K562 (cell line): ENCODE results near the gene CAPRIN1. TPM values are rescaled to one million over a fixed set of nuclear protein-coding genes. Genes with fewer than 3 reads are reported as not detected.

Experiments
- BRCA1 ChIP-seq, 2 experiments: fragments of 450-650 bp in 1 of 2; sonication (generic) in 1 of 2; formaldehyde crosslinking in 1 of 2; IDR thresholded peaks; 2 replicates each; pipeline versions ENCODE4 v1.5.0 to v1.6.1; 2017 to 2020; ENCODE audit warnings: mild to moderate bottlenecking in 1 of 2, missing genetic modification reagents in 1 of 2
- ID3 ChIP-seq, 2 experiments: fragments of 250-450 bp in 1 of 2; fragments of 450-650 bp in 1 of 2; sonication (Bioruptor Pico) in 1 of 2; IDR thresholded peaks; 2 replicates each; pipeline versions ENCODE4 v1.6.1 to v1.8.0; 2016 to 2021; ENCODE audit warnings: mild to moderate bottlenecking in 2 of 2, moderate library complexity in 2 of 2, missing compliant biosample characterization in 1 of 2, missing genetic modification characterization in 1 of 2
- JUND ChIP-seq, 2 experiments: IDR thresholded peaks; 2 replicates in 1 of 2; 3 replicates in 1 of 2; pipeline ENCODE4 v1.6.1; 2011; ENCODE audit warnings: borderline replicate concordance in 2 of 2, low read depth in 2 of 2, low read length in 2 of 2, improper control_type of control experiment in 1 of 2, missing biosample characterization in 1 of 2, missing genetic modification characterization in 1 of 2, missing genetic modification reagents in 1 of 2
- NR4A1 ChIP-seq, 2 experiments: fragments of 250-450 bp in 1 of 2; fragments of 450-650 bp in 1 of 2; sonication (Bioruptor Pico) in 1 of 2; IDR thresholded peaks; 2 replicates each; pipeline versions ENCODE4 v1.4.0 to v1.6.1; 2016 to 2020; ENCODE audit warnings: mild to moderate bottlenecking in 2 of 2, missing compliant biosample characterization in 1 of 2, missing genetic modification characterization in 1 of 2, moderate library complexity in 1 of 2
- SMC3 ChIP-seq: conservative IDR thresholded peaks from 2 replicates; pipeline ENCODE4 v1.6.1; 2011; ENCODE audit warnings: low read depth, low read length, improper control_type of control experiment; ENCODE audit not compliant: insufficient read depth
- polyA plus RNA-seq, 8 experiments: library from polyadenylated mRNA; depleted of rRNA in 4 of 8; stranded (reverse) in 5 of 8; unstranded in 3 of 8; fragments of >200 nt; fragmentation: Nextera tagmentation in 2 of 8; fragmentation: Illumina TruSeq in 1 of 8; extraction: Ambion mirVana in 2 of 8; extraction: Trizol in 1 of 8; gene quantifications; 2 replicates each; pipeline versions ENCODE4 v1.2.1 to v1.2.3, GENCODE V29; 2011 to 2014; ENCODE audit warnings: inconsistent platforms in 1 of 8, missing spikeins in 1 of 8
- total RNA-seq, 7 experiments: library from RNA; depleted of rRNA in 6 of 7; stranded (reverse); fragments of >200 nt in 6 of 7; fragmentation: Illumina TruSeq in 2 of 7; extraction: Trizol in 2 of 7; gene quantifications; 2 replicates each; pipeline versions ENCODE4 v1.2.1 to v1.2.3, GENCODE V29; 2011 to 2021; ENCODE audit warnings: low replicate concordance in 1 of 7
- TF ChIP-seq, protein P1 (sequence below): fragments of 250-450 bp; sonication (Bioruptor Pico); IDR thresholded peaks from 2 replicates; pipeline ENCODE4 v1.8.0; 2021; ENCODE audit warnings: moderate library complexity, mild to moderate bottlenecking, inconsistent platforms
- TF ChIP-seq, protein P2 (sequence below): fragments of 200-600 bp; sonication (generic); IDR thresholded peaks from one replicate; pipeline ENCODE4 v1.6.1; 2012; ENCODE audit warnings: mild to moderate bottlenecking, low read depth, low read length, inconsistent platforms

Gene CAPRIN1
- total and polyA plus RNA-seq, 9 of the 15 experiments (the other 6 are each of a cell fraction or from before 2014, with no cell fraction given) = 49.6 to 271 (median 244) TPM

- TF ChIP-seq SMC3 (no peak), ID3 (CRISPR knock-in tag; IDR thresholded peaks at IDR 0.05) (no peak), ID3 (tag; IDR thresholded peaks at IDR 0.05) (peak; percentile 78; the same call in 1 of the 2 replicates), BRCA1 (IDR thresholded peaks at IDR 0.05) (no peak), BRCA1 (CRISPR knock-in tag; IDR thresholded peaks at IDR 0.05) (0 out of 2 replicates have a peak, but pooled peaks have one; percentile 34), JUND (IDR thresholded peaks at IDR 0.05; ENCODE audit: borderline replicate concordance, low read depth, low read length) (peak; percentile 70), JUND (tag; IDR thresholded peaks at IDR 0.05; ENCODE audit: borderline replicate concordance, low read depth, low read length) (peak; percentile 74; the same call in 1 of the 3 replicates), NR4A1 (CRISPR knock-in tag; IDR thresholded peaks at IDR 0.05) (no peak), NR4A1 (tag; IDR thresholded peaks at IDR 0.05) (no peak)
- TF ChIP-seq, protein P1, sequence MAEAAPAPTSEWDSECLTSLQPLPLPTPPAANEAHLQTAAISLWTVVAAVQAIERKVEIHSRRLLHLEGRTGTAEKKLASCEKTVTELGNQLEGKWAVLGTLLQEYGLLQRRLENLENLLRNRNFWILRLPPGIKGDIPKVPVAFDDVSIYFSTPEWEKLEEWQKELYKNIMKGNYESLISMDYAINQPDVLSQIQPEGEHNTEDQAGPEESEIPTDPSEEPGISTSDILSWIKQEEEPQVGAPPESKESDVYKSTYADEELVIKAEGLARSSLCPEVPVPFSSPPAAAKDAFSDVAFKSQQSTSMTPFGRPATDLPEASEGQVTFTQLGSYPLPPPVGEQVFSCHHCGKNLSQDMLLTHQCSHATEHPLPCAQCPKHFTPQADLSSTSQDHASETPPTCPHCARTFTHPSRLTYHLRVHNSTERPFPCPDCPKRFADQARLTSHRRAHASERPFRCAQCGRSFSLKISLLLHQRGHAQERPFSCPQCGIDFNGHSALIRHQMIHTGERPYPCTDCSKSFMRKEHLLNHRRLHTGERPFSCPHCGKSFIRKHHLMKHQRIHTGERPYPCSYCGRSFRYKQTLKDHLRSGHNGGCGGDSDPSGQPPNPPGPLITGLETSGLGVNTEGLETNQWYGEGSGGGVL = no peak
- TF ChIP-seq, protein P2, sequence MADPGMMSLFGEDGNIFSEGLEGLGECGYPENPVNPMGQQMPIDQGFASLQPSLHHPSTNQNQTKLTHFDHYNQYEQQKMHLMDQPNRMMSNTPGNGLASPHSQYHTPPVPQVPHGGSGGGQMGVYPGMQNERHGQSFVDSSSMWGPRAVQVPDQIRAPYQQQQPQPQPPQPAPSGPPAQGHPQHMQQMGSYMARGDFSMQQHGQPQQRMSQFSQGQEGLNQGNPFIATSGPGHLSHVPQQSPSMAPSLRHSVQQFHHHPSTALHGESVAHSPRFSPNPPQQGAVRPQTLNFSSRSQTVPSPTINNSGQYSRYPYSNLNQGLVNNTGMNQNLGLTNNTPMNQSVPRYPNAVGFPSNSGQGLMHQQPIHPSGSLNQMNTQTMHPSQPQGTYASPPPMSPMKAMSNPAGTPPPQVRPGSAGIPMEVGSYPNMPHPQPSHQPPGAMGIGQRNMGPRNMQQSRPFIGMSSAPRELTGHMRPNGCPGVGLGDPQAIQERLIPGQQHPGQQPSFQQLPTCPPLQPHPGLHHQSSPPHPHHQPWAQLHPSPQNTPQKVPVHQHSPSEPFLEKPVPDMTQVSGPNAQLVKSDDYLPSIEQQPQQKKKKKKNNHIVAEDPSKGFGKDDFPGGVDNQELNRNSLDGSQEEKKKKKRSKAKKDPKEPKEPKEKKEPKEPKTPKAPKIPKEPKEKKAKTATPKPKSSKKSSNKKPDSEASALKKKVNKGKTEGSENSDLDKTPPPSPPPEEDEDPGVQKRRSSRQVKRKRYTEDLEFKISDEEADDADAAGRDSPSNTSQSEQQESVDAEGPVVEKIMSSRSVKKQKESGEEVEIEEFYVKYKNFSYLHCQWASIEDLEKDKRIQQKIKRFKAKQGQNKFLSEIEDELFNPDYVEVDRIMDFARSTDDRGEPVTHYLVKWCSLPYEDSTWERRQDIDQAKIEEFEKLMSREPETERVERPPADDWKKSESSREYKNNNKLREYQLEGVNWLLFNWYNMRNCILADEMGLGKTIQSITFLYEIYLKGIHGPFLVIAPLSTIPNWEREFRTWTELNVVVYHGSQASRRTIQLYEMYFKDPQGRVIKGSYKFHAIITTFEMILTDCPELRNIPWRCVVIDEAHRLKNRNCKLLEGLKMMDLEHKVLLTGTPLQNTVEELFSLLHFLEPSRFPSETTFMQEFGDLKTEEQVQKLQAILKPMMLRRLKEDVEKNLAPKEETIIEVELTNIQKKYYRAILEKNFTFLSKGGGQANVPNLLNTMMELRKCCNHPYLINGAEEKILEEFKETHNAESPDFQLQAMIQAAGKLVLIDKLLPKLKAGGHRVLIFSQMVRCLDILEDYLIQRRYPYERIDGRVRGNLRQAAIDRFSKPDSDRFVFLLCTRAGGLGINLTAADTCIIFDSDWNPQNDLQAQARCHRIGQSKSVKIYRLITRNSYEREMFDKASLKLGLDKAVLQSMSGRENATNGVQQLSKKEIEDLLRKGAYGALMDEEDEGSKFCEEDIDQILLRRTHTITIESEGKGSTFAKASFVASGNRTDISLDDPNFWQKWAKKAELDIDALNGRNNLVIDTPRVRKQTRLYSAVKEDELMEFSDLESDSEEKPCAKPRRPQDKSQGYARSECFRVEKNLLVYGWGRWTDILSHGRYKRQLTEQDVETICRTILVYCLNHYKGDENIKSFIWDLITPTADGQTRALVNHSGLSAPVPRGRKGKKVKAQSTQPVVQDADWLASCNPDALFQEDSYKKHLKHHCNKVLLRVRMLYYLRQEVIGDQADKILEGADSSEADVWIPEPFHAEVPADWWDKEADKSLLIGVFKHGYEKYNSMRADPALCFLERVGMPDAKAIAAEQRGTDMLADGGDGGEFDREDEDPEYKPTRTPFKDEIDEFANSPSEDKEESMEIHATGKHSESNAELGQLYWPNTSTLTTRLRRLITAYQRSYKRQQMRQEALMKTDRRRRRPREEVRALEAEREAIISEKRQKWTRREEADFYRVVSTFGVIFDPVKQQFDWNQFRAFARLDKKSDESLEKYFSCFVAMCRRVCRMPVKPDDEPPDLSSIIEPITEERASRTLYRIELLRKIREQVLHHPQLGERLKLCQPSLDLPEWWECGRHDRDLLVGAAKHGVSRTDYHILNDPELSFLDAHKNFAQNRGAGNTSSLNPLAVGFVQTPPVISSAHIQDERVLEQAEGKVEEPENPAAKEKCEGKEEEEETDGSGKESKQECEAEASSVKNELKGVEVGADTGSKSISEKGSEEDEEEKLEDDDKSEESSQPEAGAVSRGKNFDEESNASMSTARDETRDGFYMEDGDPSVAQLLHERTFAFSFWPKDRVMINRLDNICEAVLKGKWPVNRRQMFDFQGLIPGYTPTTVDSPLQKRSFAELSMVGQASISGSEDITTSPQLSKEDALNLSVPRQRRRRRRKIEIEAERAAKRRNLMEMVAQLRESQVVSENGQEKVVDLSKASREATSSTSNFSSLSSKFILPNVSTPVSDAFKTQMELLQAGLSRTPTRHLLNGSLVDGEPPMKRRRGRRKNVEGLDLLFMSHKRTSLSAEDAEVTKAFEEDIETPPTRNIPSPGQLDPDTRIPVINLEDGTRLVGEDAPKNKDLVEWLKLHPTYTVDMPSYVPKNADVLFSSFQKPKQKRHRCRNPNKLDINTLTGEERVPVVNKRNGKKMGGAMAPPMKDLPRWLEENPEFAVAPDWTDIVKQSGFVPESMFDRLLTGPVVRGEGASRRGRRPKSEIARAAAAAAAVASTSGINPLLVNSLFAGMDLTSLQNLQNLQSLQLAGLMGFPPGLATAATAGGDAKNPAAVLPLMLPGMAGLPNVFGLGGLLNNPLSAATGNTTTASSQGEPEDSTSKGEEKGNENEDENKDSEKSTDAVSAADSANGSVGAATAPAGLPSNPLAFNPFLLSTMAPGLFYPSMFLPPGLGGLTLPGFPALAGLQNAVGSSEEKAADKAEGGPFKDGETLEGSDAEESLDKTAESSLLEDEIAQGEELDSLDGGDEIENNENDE = peak; percentile 83
Measured at GRCh38 chr11:34105079-34105956, 53.8 kb downstream of the CAPRIN1 start, which contains the start of gene NAT10 (continued).
